BE2C (cell line): Measurements from ENCODE around the gene ZBP1.

Experiments
- DNase-seq: peaks from one replicate; pipeline ENCODE4 v3.0.0-alpha.2; 2020
- H3K27me3 ChIP-seq: fragments of 250-450 bp; sonication (Bioruptor Pico); 2 replicates; pipeline ENCODE4 v1.5.1; 2020; ENCODE audit warnings: mild to moderate bottlenecking
- H3K36me3 ChIP-seq: fragments of 250-450 bp; sonication (Bioruptor Pico); 2 replicates; pipeline ENCODE4 v1.5.1; 2020; ENCODE audit warnings: mild to moderate bottlenecking
- H3K4me1 ChIP-seq: fragments of 250-450 bp; sonication (Bioruptor Pico); 2 replicates; pipeline ENCODE4 v1.5.1; 2020
- H3K4me3 ChIP-seq: 2 replicates; pipeline ENCODE4 v1.5.1; 2011; ENCODE audit warnings: low read depth, low read length
- H3K9me3 ChIP-seq: fragments of 250-450 bp; sonication (Bioruptor Pico); 2 replicates; pipeline ENCODE4 v1.5.1; 2020
- TF ChIP-seq, protein P1 (sequence below): IDR thresholded peaks from 2 replicates; pipeline ENCODE4 v1.5.1; 2012; ENCODE audit warnings: mild to moderate bottlenecking, low read depth, low read length

The ZBP1 gene

DNA sequence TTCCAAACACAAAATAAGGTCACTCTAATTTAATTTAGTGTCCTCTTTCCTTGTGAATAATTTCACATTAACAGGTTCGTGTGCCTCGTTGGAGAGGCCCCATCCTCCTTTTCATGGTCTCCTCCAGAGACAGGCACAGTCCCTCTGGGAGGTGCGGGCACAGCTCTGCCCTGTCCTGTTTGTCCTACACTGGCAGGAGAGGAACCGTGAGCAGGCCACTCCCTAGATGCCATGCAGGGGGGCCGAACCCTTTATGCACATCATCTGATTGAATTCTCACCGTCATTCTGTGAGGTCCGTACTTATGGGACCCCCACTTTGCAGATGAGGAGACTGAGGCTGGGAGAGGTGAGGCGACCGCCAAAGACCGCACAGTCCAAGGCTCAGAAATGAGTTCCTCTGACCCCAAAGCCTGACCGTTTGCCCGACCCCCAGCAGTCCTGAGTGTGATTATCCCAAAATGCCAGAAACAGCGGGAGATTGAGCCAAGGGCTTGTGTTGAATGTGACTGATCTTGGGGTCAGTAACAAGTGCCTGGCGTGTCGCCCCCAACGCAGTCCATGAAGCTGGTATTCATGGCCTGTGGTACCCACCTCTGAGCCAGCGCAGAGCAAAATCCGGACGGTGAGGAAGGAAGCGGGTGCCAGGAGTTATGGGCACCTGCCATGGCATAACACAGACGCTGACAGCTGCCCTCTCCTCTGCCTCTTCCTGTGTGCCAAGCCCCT lies 46.0 kb upstream of the ZBP1 start:
- TF ChIP-seq, protein P1, sequence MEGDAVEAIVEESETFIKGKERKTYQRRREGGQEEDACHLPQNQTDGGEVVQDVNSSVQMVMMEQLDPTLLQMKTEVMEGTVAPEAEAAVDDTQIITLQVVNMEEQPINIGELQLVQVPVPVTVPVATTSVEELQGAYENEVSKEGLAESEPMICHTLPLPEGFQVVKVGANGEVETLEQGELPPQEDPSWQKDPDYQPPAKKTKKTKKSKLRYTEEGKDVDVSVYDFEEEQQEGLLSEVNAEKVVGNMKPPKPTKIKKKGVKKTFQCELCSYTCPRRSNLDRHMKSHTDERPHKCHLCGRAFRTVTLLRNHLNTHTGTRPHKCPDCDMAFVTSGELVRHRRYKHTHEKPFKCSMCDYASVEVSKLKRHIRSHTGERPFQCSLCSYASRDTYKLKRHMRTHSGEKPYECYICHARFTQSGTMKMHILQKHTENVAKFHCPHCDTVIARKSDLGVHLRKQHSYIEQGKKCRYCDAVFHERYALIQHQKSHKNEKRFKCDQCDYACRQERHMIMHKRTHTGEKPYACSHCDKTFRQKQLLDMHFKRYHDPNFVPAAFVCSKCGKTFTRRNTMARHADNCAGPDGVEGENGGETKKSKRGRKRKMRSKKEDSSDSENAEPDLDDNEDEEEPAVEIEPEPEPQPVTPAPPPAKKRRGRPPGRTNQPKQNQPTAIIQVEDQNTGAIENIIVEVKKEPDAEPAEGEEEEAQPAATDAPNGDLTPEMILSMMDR: no peak
- Histone ChIP-seq H3K27me3 (no peaks in the 10 kb centered on the region), H3K9me3 (no peaks in the 10 kb centered on the region), H3K4me3 (no peak overlapping the region), H3K4me1 (peaks cover 16% of the 10 kb centered on the region), H3K36me3 (no peaks in the 10 kb centered on the region)
- DNase-seq: no peak

GRCh38 chr20:57665589-57665971 lies 45.4 kb upstream of the ZBP1 start:
- no peak overlapping the region for H3K4me3 ChIP-seq
- peak; percentile 1 for DNase-seq
- peaks cover 16% of the 10 kb centered on the region for H3K4me1 ChIP-seq
- TF ChIP-seq, protein P1: no peak
- H3K9me3 ChIP-seq: no peaks in the 10 kb centered on the region
- no peaks in the 10 kb centered on the region for H3K27me3 ChIP-seq
- H3K36me3 ChIP-seq: no peaks in the 10 kb centered on the region

GRCh38 chr20:57664924-57665588 lies 44.8 kb upstream of the ZBP1 start:
- no peaks in the 10 kb centered on the region for H3K36me3 ChIP-seq
- TF ChIP-seq, protein P1: no peak
- no peaks in the 10 kb centered on the region for H3K27me3 ChIP-seq
- DNase-seq: peak; percentile 0
- H3K9me3 ChIP-seq: no peaks in the 10 kb centered on the region
- peaks cover 16% of the 10 kb centered on the region for H3K4me1 ChIP-seq
- no peak overlapping the region for H3K4me3 ChIP-seq

GRCh38 chr20:57664476-57664875 lies 44.2 kb upstream of the ZBP1 start:
- H3K36me3 ChIP-seq: no peaks in the 10 kb centered on the region
- H3K4me3 ChIP-seq: no peak overlapping the region
- peak; percentile 4 for DNase-seq
- TF ChIP-seq, protein P1: no peak
- H3K9me3 ChIP-seq: no peaks in the 10 kb centered on the region
- peaks cover 16% of the 10 kb centered on the region for H3K4me1 ChIP-seq
- no peaks in the 10 kb centered on the region for H3K27me3 ChIP-seq

DNA sequence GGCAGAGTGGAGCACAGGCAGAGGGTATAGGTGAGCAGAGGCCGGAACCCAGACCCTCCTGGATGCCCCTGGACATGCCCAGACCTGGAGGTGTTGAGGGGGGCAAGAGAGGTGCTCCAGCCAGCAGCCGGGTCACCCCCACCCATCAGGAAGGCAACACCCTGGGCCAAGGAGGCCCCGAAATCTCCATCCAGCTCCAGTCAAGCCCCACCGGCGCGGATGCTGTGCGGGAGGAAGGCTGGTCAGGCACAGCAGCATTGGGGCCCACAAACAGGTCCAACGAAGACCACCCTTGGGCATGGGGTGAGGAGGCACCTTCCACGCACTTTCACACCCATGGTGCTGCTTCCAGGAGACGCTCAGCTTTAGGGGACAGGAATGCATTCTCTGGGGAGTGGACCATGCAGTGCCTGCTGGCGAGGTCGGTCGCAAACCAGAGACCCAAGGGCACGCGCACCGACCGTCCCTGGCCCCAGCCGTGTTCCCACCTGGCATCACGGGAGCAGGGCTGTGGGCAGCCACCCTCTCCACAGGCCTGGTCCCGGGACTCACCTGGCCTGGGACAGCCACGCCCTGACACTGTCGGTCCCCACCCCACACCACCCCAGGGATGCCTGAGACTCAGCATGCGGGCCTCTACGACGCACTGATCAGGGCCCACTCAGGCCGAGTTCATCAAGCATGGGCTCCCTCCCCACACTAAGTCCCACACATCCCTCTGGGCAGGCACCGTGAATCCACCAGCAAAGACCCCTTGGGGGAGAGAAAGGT lies 43.6 kb upstream of the ZBP1 start:
- H3K27me3 ChIP-seq: no peaks in the 10 kb centered on the region
- H3K9me3 ChIP-seq: no peaks in the 10 kb centered on the region
- peaks cover 16% of the 10 kb centered on the region for H3K4me1 ChIP-seq
- no peak overlapping the region for H3K4me3 ChIP-seq
- DNase-seq: peak; percentile 8
- TF ChIP-seq, protein P1: no peak
- no peaks in the 10 kb centered on the region for H3K36me3 ChIP-seq
